ENCODE results near the gene GLRA1.

DNA sequence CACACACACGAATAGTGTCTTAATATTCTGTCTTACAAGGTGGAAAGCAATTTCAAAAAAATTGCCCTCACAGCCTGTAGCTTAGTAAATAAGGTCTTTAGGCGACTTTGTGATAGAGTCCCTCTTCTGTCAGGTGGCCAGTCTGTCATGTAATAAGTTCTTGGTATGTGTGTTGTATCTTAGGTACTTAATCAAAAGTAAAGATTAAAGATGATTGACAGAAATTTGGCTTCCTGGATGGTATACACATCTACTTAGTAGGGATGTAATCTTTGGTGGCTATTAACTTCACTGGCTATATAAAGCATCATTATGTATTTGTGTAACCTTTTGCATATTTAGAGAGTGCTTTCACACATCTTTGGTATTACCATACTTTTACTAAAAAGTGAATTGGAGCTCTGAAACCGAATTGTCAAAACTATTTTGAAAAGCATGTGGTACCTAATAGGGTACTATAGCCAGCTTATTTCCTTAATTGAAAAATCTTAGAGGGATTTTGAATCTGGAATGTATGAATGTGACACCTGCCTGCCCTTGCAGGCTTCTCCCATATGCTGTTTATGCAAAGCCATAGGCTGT is 149.5 kb downstream of the GLRA1 start:
- TF ChIP-seq POLR2AphosphoS5 (IDR thresholded peaks at IDR 0.05; ENCODE audit: borderline replicate concordance, low read depth, low read length) (no peak), FOXP2 (optimal IDR thresholded peaks at IDR 0.05; ENCODE audit: control extremely low read depth, extremely low read length, insufficient read depth) (no peak)

All from SK-N-MC (cell line).